ENCODE measurements around the gene ADAT2. TPM values are rescaled to one million over a fixed set of nuclear protein-coding genes. Genes with fewer than 3 reads are reported as not detected.

The ADAT2 gene
- total and polyA plus RNA-seq, 7 donors, result 0.60 to 8.7 (median 2.5) TPM

GRCh38 chr6:143396497-143397226, 53.8 kb downstream of the ADAT2 start:
- no peak for DNase-seq
- H3K4me3 ChIP-seq, result no peak overlapping the region
- TF ChIP-seq POLR2A (IDR thresholded peaks at IDR 0.05) (no peak), CTCF (IDR thresholded peaks at IDR 0.05) (no peak), EP300 (IDR thresholded peaks at IDR 0.05) (no peak), POLR2AphosphoS5 (IDR thresholded peaks at IDR 0.05) (no peak)
- 25 to 63% methylated on average over 10 of the region's 10 CpGs for WGBS, 2 donors
- no peaks in the 10 kb centered on the region for H3K4me1 ChIP-seq
- H3K27me3 ChIP-seq, result no peaks in the 10 kb centered on the region
- intact Hi-C loops (cut with DNase I), result no loop called here
- no peaks in the 10 kb centered on the region for H3K9me3 ChIP-seq
- no peak overlapping the region for H3K27ac ChIP-seq
- H3K36me3 ChIP-seq, result no peaks in the 10 kb centered on the region

GRCh38 chr6:143395699-143396098, 54.8 kb downstream of the ADAT2 start:
- Histone ChIP-seq H3K9me3 (no peaks in the 10 kb centered on the region), H3K4me3 (no peak overlapping the region), H3K27ac (no peak overlapping the region), H3K36me3 (no peaks in the 10 kb centered on the region), H3K27me3 (no peaks in the 10 kb centered on the region), H3K4me1 (no peaks in the 10 kb centered on the region)
- WGBS, 2 donors, result 95 to 97% methylated on average over 5 of the region's 5 CpGs
- DNase-seq, result no peak
- intact Hi-C loops (cut with DNase I), result no loop called here
- TF ChIP-seq CTCF (IDR thresholded peaks at IDR 0.05) (no peak), POLR2A (IDR thresholded peaks at IDR 0.05) (no peak), POLR2AphosphoS5 (IDR thresholded peaks at IDR 0.05) (no peak), EP300 (IDR thresholded peaks at IDR 0.05) (no peak)

- Histone ChIP-seq H3K27ac (no peak overlapping the region), H3K4me1 (no peaks in the 10 kb centered on the region), H3K36me3 (no peaks in the 10 kb centered on the region), H3K9me3 (no peaks in the 10 kb centered on the region), H3K4me3 (no peak overlapping the region), H3K27me3 (no peaks in the 10 kb centered on the region)
- TF ChIP-seq EP300 (IDR thresholded peaks at IDR 0.05) (no peak), CTCF (IDR thresholded peaks at IDR 0.05) (no peak), POLR2AphosphoS5 (IDR thresholded peaks at IDR 0.05) (no peak), POLR2A (IDR thresholded peaks at IDR 0.05) (no peak)
- intact Hi-C loops (cut with DNase I), result no loop called here
- 80 to 81% methylated on average over 4 of the region's 4 CpGs for WGBS, 2 donors
- no peak for DNase-seq
These were observed 56.1 kb downstream of the ADAT2 start for GRCh38 chr6:143394389-143394788.

GRCh38 chr6:143390278-143390677, 60.2 kb downstream of the ADAT2 start:
- Histone ChIP-seq H3K27me3 (no peaks in the 10 kb centered on the region), H3K9me3 (no peaks in the 10 kb centered on the region), H3K4me1 (no peaks in the 10 kb centered on the region), H3K4me3 (no peak overlapping the region), H3K27ac (no peak overlapping the region), H3K36me3 (no peaks in the 10 kb centered on the region)
- intact Hi-C loops (cut with DNase I), result no loop called here
- TF ChIP-seq POLR2AphosphoS5 (IDR thresholded peaks at IDR 0.05), result no peak
- no peak for TF ChIP-seq EP300 (IDR thresholded peaks at IDR 0.05)
- TF ChIP-seq CTCF (IDR thresholded peaks at IDR 0.05), result no peak
- TF ChIP-seq POLR2A (IDR thresholded peaks at IDR 0.05), result no peak
- no peak for DNase-seq
- 89 to 95% methylated on average over 3 of the region's 3 CpGs for WGBS, 2 donors

GRCh38 chr6:143385636-143386035, 64.9 kb downstream of the ADAT2 start:
- no peaks in the 10 kb centered on the region for H3K4me1 ChIP-seq
- intact Hi-C loops (cut with DNase I), result no loop called here
- TF ChIP-seq EP300 (IDR thresholded peaks at IDR 0.05), result no peak
- no peak for DNase-seq
- WGBS, 2 donors, result 86 to 91% methylated on average over 2 of the region's 2 CpGs
- no peaks in the 10 kb centered on the region for H3K27me3 ChIP-seq
- no peak overlapping the region for H3K4me3 ChIP-seq
- no peak overlapping the region for H3K27ac ChIP-seq
- H3K9me3 ChIP-seq, result no peaks in the 10 kb centered on the region
- H3K36me3 ChIP-seq, result no peaks in the 10 kb centered on the region

All from sigmoid colon (tissue), 7 donors.